HFFc6 (cell line): ENCODE measurements around the gene GPR176. TPM values are rescaled to one million over a fixed set of nuclear protein-coding genes. Genes with fewer than 3 reads are reported as not detected.

ENCODE experiments used
- DNase-seq: peaks from one replicate; pipeline ENCODE4 v3.0.0-alpha.2; 2018
- H3K27ac Mint-ChIP-seq: 2 replicates; pipeline ENCODE4 v1.8.0; 2020; ENCODE audit warnings: mild to moderate bottlenecking, mixed read lengths
- H3K27me3 Mint-ChIP-seq: 2 replicates; pipeline ENCODE4 v1.8.0; 2021; ENCODE audit warnings: mild to moderate bottlenecking, moderate library complexity, mixed read lengths; ENCODE audit not compliant: insufficient read depth
- H3K36me3 Mint-ChIP-seq: 2 replicates; pipeline ENCODE4 v1.8.0; 2021; ENCODE audit warnings: low read depth, mixed read lengths
- H3K4me1 Mint-ChIP-seq: 2 replicates; pipeline ENCODE4 v1.8.0; 2020; ENCODE audit warnings: low read depth, mixed read lengths
- H3K4me3 Mint-ChIP-seq: 2 replicates; pipeline ENCODE4 v1.8.0; 2020; ENCODE audit warnings: mild to moderate bottlenecking, moderate library complexity, mixed read lengths
- H3K9me3 Mint-ChIP-seq: 2 replicates; pipeline ENCODE4 v1.8.0; 2020; ENCODE audit warnings: mild to moderate bottlenecking, mixed read lengths
- total RNA-seq, 6 experiments: library from RNA; stranded (reverse); fragmentation: NEBNext Ultra II Directional; extraction: Animal tissue kit (Norgen Biotek cat#: 25700); gene quantifications; 2 replicates in 1 of 6; 3 replicates in 5 of 6; pipeline ENCODE4 v1.2.3, GENCODE V29; 2021
- TF ChIP-seq, protein P1 (sequence below): fragments of 200-600 bp; sonication (generic); IDR thresholded peaks from 2 replicates; pipeline ENCODE4 v1.5.0; 2021; ENCODE audit warnings: antibody characterized with exemption, mild to moderate bottlenecking

The GPR176 gene
- total RNA-seq, 6 experiments from 2014 or later: 151 to 193 (median 169) TPM

DNA sequence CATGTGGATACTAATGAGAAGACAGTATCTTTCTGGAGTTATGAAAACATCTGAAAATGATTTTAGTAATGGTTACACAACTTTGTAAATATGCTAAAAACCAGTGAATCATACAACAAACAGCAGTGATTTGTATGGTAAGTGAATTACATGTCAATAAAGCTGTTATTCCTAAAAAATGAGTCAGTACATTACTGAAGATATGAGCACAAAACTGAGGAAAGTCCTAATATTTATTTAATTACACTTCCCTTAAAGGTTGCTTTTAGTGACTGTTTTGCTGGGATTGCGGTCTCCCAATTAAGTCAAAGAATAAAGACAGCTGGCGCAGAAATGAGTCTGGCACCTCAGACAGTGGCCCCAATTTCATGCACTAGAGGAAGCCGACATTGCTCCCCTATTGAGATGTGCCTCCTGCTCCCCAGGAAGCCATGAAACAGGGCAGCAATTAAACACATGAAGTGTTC lies 86.5 kb downstream of the GPR176 start:
- Mint-ChIP-seq H3K27ac (peak overlapping the region; percentile 81), H3K9me3 (peaks cover 6% of the 10 kb centered on the region), H3K36me3 (peaks cover 47% of the 10 kb centered on the region), H3K4me1 (peaks cover 94% of the 10 kb centered on the region), H3K4me3 (peak overlapping the region; percentile 75), H3K27me3 (peaks cover 8% of the 10 kb centered on the region; the same call in 1 of the 2 replicates)
- TF ChIP-seq, protein P1, sequence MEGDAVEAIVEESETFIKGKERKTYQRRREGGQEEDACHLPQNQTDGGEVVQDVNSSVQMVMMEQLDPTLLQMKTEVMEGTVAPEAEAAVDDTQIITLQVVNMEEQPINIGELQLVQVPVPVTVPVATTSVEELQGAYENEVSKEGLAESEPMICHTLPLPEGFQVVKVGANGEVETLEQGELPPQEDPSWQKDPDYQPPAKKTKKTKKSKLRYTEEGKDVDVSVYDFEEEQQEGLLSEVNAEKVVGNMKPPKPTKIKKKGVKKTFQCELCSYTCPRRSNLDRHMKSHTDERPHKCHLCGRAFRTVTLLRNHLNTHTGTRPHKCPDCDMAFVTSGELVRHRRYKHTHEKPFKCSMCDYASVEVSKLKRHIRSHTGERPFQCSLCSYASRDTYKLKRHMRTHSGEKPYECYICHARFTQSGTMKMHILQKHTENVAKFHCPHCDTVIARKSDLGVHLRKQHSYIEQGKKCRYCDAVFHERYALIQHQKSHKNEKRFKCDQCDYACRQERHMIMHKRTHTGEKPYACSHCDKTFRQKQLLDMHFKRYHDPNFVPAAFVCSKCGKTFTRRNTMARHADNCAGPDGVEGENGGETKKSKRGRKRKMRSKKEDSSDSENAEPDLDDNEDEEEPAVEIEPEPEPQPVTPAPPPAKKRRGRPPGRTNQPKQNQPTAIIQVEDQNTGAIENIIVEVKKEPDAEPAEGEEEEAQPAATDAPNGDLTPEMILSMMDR: no peak
- DNase-seq: peak; percentile 86

DNA sequence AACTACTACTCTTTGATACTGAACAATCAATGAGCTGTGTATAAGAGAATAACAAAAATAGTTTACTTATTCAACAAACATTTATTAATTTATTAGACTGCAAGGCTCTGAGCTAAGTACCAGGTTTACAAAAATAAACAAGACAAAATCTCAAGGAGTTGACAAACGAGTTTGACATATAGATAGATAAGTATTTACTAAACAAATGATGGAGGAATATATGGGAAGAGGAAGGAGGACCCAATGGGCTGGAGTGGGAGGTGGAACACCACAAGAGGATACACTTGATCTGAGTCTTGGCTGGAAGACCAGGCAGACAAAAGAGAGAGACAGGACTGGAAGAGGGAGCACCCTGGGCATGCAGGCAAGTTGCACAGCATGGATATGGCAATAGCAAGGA lies 89.9 kb downstream of the GPR176 start:
- TF ChIP-seq, protein P1: no peak
- Mint-ChIP-seq H3K36me3 (peaks cover 41% of the 10 kb centered on the region), H3K9me3 (peaks cover 5% of the 10 kb centered on the region), H3K27me3 (peaks cover 9% of the 10 kb centered on the region; the same call in 1 of the 2 replicates), H3K4me3 (no peak overlapping the region), H3K27ac (peak overlapping the region; percentile 6; the same call in 1 of the 2 replicates), H3K4me1 (peaks cover 83% of the 10 kb centered on the region)
- DNase-seq: no peak

DNA sequence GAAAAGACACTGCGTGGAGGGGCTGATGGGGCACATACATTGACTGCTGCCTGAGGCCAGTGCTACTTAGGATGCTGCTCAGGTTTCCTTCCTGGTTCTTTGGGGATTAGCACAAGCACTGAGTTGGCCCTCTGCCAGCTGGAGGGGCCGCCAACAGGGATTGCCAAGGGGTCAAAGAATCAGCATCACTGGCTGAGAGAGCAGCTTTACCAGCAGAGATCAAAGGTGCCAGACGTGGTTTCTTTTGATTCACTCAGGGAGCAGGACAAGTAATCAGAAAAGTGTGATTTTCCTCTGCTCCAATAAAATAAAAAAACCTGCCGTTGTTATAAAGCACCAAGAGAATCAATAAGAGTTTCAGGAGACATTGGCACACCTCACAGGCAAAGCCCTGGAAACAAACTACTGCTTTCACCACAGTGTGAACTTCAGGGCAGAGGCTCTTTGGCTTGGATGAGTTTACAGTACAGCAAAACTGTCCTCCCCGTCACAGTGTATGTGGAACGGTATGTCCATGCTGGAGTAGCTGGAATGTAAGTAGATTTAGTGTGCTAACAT lies 91.6 kb downstream of the GPR176 start:
- peak overlapping the region; percentile 29; the same call in 1 of the 2 replicates for H3K27ac Mint-ChIP-seq
- peak; percentile 31 for DNase-seq
- peaks cover 5% of the 10 kb centered on the region for H3K9me3 Mint-ChIP-seq
- H3K4me3 Mint-ChIP-seq: no peak overlapping the region; the same call in 1 of the 2 replicates
- peaks cover 80% of the 10 kb centered on the region for H3K4me1 Mint-ChIP-seq
- H3K27me3 Mint-ChIP-seq: peaks cover 14% of the 10 kb centered on the region
- H3K36me3 Mint-ChIP-seq: peaks cover 51% of the 10 kb centered on the region
- TF ChIP-seq, protein P1: no peak

DNA sequence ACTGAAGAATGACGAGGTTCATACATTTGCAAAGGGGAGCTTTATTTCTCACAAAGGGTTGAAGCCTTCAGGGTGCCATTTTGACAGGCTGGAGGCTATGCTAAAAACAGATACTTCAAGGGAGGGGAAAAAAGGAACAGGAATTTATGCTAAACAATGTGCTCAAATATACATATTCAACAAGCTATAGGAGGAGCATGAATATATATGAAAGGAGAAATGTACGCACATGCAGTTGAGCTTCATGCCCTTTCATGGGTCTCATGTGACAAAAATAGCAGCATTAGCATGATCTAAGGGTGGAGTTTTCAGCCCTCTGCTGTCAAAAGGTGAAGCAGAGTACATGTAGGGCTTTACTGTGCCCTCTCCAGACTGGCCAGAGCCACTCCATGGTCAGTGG lies 93.1 kb downstream of the GPR176 start:
- DNase-seq: no peak
- peaks cover 5% of the 10 kb centered on the region for H3K9me3 Mint-ChIP-seq
- peaks cover 15% of the 10 kb centered on the region for H3K27me3 Mint-ChIP-seq
- peaks cover 49% of the 10 kb centered on the region for H3K36me3 Mint-ChIP-seq
- peaks cover 73% of the 10 kb centered on the region for H3K4me1 Mint-ChIP-seq
- no peak overlapping the region for H3K4me3 Mint-ChIP-seq
- TF ChIP-seq, protein P1: no peak
- no peak overlapping the region for H3K27ac Mint-ChIP-seq

DNA sequence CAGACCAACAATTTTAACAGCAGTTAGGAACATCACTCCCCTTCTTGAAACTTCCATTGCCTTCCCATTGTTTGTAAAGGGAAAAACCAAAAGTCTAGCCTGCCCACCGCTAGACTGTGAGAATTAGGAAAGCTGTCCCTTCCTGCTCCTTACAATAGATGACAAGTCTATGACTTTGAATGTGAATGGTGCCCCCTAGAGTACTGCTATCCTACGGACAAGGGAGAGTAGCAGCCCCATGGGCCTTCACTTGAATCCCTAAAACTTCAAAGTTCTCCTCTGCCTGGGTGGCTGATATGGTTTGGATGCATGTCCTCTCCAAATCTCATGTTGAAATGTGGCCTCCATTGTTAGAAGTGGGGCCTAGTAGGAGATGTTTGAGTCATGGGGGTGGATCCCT lies 96.4 kb downstream of the GPR176 start:
- Mint-ChIP-seq H3K4me1 (peaks cover 65% of the 10 kb centered on the region), H3K4me3 (no peak overlapping the region), H3K27ac (peak overlapping the region; percentile 30; the same call in 1 of the 2 replicates), H3K27me3 (peaks cover 12% of the 10 kb centered on the region), H3K9me3 (peaks cover 5% of the 10 kb centered on the region), H3K36me3 (peaks cover 45% of the 10 kb centered on the region)
- DNase-seq: no peak
- TF ChIP-seq, protein P1: no peak
